Vagina (tissue), 2 donors: ENCODE measurements around the gene SRM. TPM values are rescaled to one million over a fixed set of nuclear protein-coding genes. Genes with fewer than 3 reads are reported as not detected.
A peak's percentile ranks its signal among the peaks of the same experiment; 100 is the strongest.

Experiments
- DNase-seq, 2 donors: peaks; one replicate each; pipeline ENCODE4 v3.0.0-alpha.2; 2017; ENCODE audit errors: extremely low spot score in 2 of 2
- H3K27ac ChIP-seq: fragments of 200-600 bp; sonication (generic); one replicate; pipeline ENCODE4 v1.5.1; 2019
- H3K27me3 ChIP-seq: fragments of 200-600 bp; sonication (generic); one replicate; pipeline ENCODE4 v1.5.1; 2019
- H3K36me3 ChIP-seq, 2 donors: fragments of 200-600 bp; sonication (generic); one replicate each; pipeline ENCODE4 v1.5.1; 2017 to 2019
- H3K4me1 ChIP-seq: fragments of 200-600 bp; sonication (generic); one replicate; pipeline ENCODE4 v1.5.1; 2019
- H3K4me3 ChIP-seq, 2 donors: fragments of 200-600 bp; sonication (generic); 1 replicate in 1 of 2; 2 replicates in 1 of 2; pipeline ENCODE4 v1.5.1; 2016 to 2019
- H3K9me3 ChIP-seq: fragments of 200-600 bp; sonication (generic); one replicate; pipeline ENCODE4 v1.5.1; 2019
- CTCF ChIP-seq, 3 experiments: fragments of 450-650 bp in 2 of 3; fragments of 200-600 bp in 1 of 3; sonication (generic) in 1 of 3; IDR thresholded peaks; one replicate each; pipeline ENCODE4 v1.5.1; 2017 to 2019; ENCODE audit warnings: antibody characterized with exemption in 3 of 3, mild to moderate bottlenecking in 2 of 3, moderate library complexity in 2 of 3
- POLR2A ChIP-seq, 2 donors: fragments of 450-650 bp; IDR thresholded peaks; one replicate each; pipeline ENCODE4 v1.6.1; 2017; ENCODE audit warnings: antibody characterized with exemption in 2 of 2, mild to moderate bottlenecking in 2 of 2, moderate library complexity in 2 of 2
- POLR2AphosphoS5 ChIP-seq, 2 donors: sonication (generic); formaldehyde crosslinking; IDR thresholded peaks; one replicate each; pipeline ENCODE4 v1.9.0; 2017; ENCODE audit warnings: antibody characterized with exemption in 2 of 2, mild to moderate bottlenecking in 2 of 2, low read depth in 1 of 2; ENCODE audit not compliant: insufficient read depth in 1 of 2
- intact Hi-C: fragments of 100-400 bp; cut with DNase I; formaldehyde crosslinking; loops from one replicate; pipeline ENCODE4 v1.15.1; 2023
- total RNA-seq: library from RNA; depleted of rRNA; stranded (reverse); fragments of >200 nt; gene quantifications from one replicate; pipeline ENCODE4 v1.2.3, GENCODE V29; 2016

Gene SRM
- total RNA-seq, 1 donor from 2014 or later, result 68.0 TPM

GRCh38 chr1:11059155-11059967, 457 bp downstream of the SRM start:
- Histone ChIP-seq H3K4me1 (peaks cover 26% of the 10 kb centered on the region), H3K9me3 (no peaks in the 10 kb centered on the region), H3K27me3 (no peaks in the 10 kb centered on the region), H3K27ac (peak overlapping the region; percentile 58), H3K36me3 (peaks cover 0 to 18% of the 10 kb centered on the region in 2 donors), H3K4me3 (peak overlapping the region; percentile 90 to 95)
- no peak for TF ChIP-seq POLR2A (IDR thresholded peaks at IDR 0.05)
- no peak for TF ChIP-seq POLR2AphosphoS5 (IDR thresholded peaks at IDR 0.05; ENCODE audit: insufficient read depth in 1 of 2, low read depth in 1 of 2)
- no peak for TF ChIP-seq CTCF (IDR thresholded peaks at IDR 0.05)
- intact Hi-C loops, result no loop called here
- no peak for DNase-seq

- Histone ChIP-seq H3K36me3 (peaks cover 0 to 21% of the 10 kb centered on the region in 2 donors), H3K27me3 (no peaks in the 10 kb centered on the region), H3K9me3 (no peaks in the 10 kb centered on the region), H3K4me3 (peak overlapping the region; percentile 90 to 95), H3K27ac (peak overlapping the region; percentile 58), H3K4me1 (peaks cover 26% of the 10 kb centered on the region)
- intact Hi-C loops, result no loop called here
- no peak for TF ChIP-seq POLR2AphosphoS5 (IDR thresholded peaks at IDR 0.05; ENCODE audit: insufficient read depth in 1 of 2, low read depth in 1 of 2)
- TF ChIP-seq CTCF (IDR thresholded peaks at IDR 0.05), result no peak
- no peak for TF ChIP-seq POLR2A (IDR thresholded peaks at IDR 0.05)
- DNase-seq, result no peak
Observed at GRCh38 chr1:11058595-11059154, 1.1 kb downstream of the SRM start.

- Histone ChIP-seq H3K27ac (no peak overlapping the region), H3K9me3 (no peaks in the 10 kb centered on the region), H3K36me3 (peaks cover 0 to 21% of the 10 kb centered on the region in 2 donors), H3K27me3 (no peaks in the 10 kb centered on the region), H3K4me3 (no peak overlapping the region), H3K4me1 (peaks cover 26% of the 10 kb centered on the region)
- DNase-seq, result no peak
- TF ChIP-seq POLR2AphosphoS5 (IDR thresholded peaks at IDR 0.05; ENCODE audit: insufficient read depth in 1 of 2, low read depth in 1 of 2) (no peak), POLR2A (IDR thresholded peaks at IDR 0.05) (no peak), CTCF (IDR thresholded peaks at IDR 0.05) (no peak)
- intact Hi-C loops, result no loop called here
Observed at GRCh38 chr1:11058026-11058425, 1.8 kb downstream of the SRM start.

- Histone ChIP-seq H3K9me3 (no peaks in the 10 kb centered on the region), H3K36me3 (peaks cover 0 to 21% of the 10 kb centered on the region in 2 donors), H3K4me1 (peaks cover 26% of the 10 kb centered on the region), H3K27ac (no peak overlapping the region), H3K27me3 (no peaks in the 10 kb centered on the region), H3K4me3 (no peak overlapping the region)
- intact Hi-C loops, result no loop called here
- TF ChIP-seq POLR2A (IDR thresholded peaks at IDR 0.05), result no peak
- no peak for DNase-seq
Observed at GRCh38 chr1:11057477-11057876, 2.3 kb downstream of the SRM start.

GRCh38 chr1:11056504-11056903, 3.3 kb downstream of the SRM start:
- no peak for TF ChIP-seq POLR2A (IDR thresholded peaks at IDR 0.05)
- TF ChIP-seq POLR2AphosphoS5 (IDR thresholded peaks at IDR 0.05; ENCODE audit: insufficient read depth in 1 of 2, low read depth in 1 of 2), result no peak
- no peak for TF ChIP-seq CTCF (IDR thresholded peaks at IDR 0.05)
- intact Hi-C loops, result no loop called here

More at GRCh38 chr1:11056504-11056903, 3.3 kb downstream of the SRM start:
- no peak for DNase-seq
- Histone ChIP-seq H3K36me3 (peaks cover 0 to 21% of the 10 kb centered on the region in 2 donors), H3K4me3 (no peak overlapping the region), H3K27ac (no peak overlapping the region), H3K27me3 (no peaks in the 10 kb centered on the region), H3K4me1 (peaks cover 25% of the 10 kb centered on the region), H3K9me3 (no peaks in the 10 kb centered on the region)
